HCT116 (cell line): ENCODE measurements around the gene PHPT1. TPM values are rescaled to one million over a fixed set of nuclear protein-coding genes. Genes with fewer than 3 reads are reported as not detected.

Experiments used
- ATAC-seq: fragments of 200-7000 bp; cut with Tn5 transposase; 2 replicates; pipeline ENCODE4 v1.9.1; 2020; ENCODE audit warnings: mild to moderate bottlenecking, moderate library complexity
- BruUV-seq: library from RNA; stranded (reverse); fragments of 400-500 nt; replicated peaks from 2 replicates; lab custom pipeline; 2021; lab: Mats Ljungman, UMichigan
- CTCF ChIA-PET: fragments of 300-600 bp; sonication (Branson Sonifier 250); formaldehyde crosslinking; loops from one replicate; lab custom pipeline; 2021; ENCODE audit warnings: antibody characterized with exemption; lab: Charles Lee
- POLR2A ChIA-PET: fragments of 300-600, 350-600 bp; sonication (Branson Sonifier 250); formaldehyde crosslinking; loops from one replicate; lab custom pipeline; 2021; ENCODE audit warnings: antibody characterized with exemption; lab: Charles Lee
- RAD21 ChIA-PET, 2 experiments: fragments of 300-600 bp; sonication (Branson Sonifier 250); formaldehyde crosslinking; loops; one replicate each; lab custom pipeline; 2023; ENCODE audit warnings: low total read pairs in 2 of 2; ENCODE audit not compliant: uncharacterized antibody in 2 of 2, unreplicated experiment in 2 of 2, low non-redundant PET in 1 of 2; lab: Charles Lee
- DNase-seq: peaks from one replicate; pipeline ENCODE4 v3.0.0-alpha.2; 2010; ENCODE audit warnings: low read depth, low spot score
- H2AFZ ChIP-seq: fragments of 200-600 bp; shearing (Covaris generic), sonication (generic); 2 replicates; pipeline ENCODE4 v1.6.1; 2017; ENCODE audit warnings: low read depth, mixed run types, mixed read lengths, antibody characterized with exemption, low read length; ENCODE audit not compliant: poor library complexity, severe bottlenecking
- H3K27ac ChIP-seq: 2 replicates; pipeline ENCODE4 v1.5.1; 2012; ENCODE audit warnings: low read depth, low read length
- H3K27me3 ChIP-seq: fragments of 200-600 bp; sonication (generic); 2 replicates; pipeline ENCODE4 v1.6.1; 2016; ENCODE audit warnings: mixed run types, low read length, mixed read lengths; ENCODE audit not compliant: insufficient read depth
- H3K36me3 ChIP-seq, 2 experiments: fragments of 200-500 bp in 1 of 2; fragments of 200-600 bp in 1 of 2; sonication (Bioruptor generic) in 1 of 2; sonication (generic) in 1 of 2; 2 replicates each; pipeline versions ENCODE4 v1.5.1 to v1.6.1; 2014 to 2016; ENCODE audit warnings: low read length in 2 of 2, inconsistent platforms in 1 of 2, mixed read lengths in 1 of 2, mixed run types in 1 of 2; ENCODE audit not compliant: insufficient read depth in 2 of 2, control insufficient read depth in 1 of 2
- H3K4me1 ChIP-seq, 2 experiments: fragments of 200-600 bp in 1 of 2; sonication (generic) in 1 of 2; 2 replicates each; pipeline versions ENCODE4 v1.5.1 to v1.6.1; 2012 to 2017; ENCODE audit warnings: low read length in 2 of 2, inconsistent platforms in 1 of 2, mild to moderate bottlenecking in 1 of 2, mixed read lengths in 1 of 2, mixed run types in 1 of 2, moderate library complexity in 1 of 2; ENCODE audit not compliant: insufficient read depth in 2 of 2, control insufficient read depth in 1 of 2
- H3K4me2 ChIP-seq: fragments of 200-600 bp; sonication (generic); 2 replicates; pipeline ENCODE4 v1.6.1; 2017; ENCODE audit warnings: mixed run types, low read length, mixed read lengths
- H3K4me3 ChIP-seq, 2 experiments: fragments of 200-600 bp in 1 of 2; sonication (generic) in 1 of 2; replicated peaks in 1 of 2; 2 replicates each; pipeline ENCODE4 v1.5.1; 2011 to 2016; ENCODE audit warnings: low read length in 2 of 2, control low read depth in 1 of 2, low read depth in 1 of 2, mild to moderate bottlenecking in 1 of 2, mixed read lengths in 1 of 2, mixed run types in 1 of 2
- H3K79me2 ChIP-seq: fragments of 200-600 bp; sonication (generic); 2 replicates; pipeline ENCODE4 v1.6.1; 2017; ENCODE audit warnings: mild to moderate bottlenecking, mixed run types, low read length, moderate library complexity, mixed read lengths; ENCODE audit not compliant: insufficient read depth
- H3K9ac ChIP-seq: fragments of 200-600 bp; sonication (generic); 2 replicates; pipeline ENCODE4 v1.6.1; 2016; ENCODE audit warnings: low read length, mixed read lengths
- H3K9me2 ChIP-seq: fragments of 200-600 bp; sonication (generic), shearing (Covaris generic); 2 replicates; pipeline ENCODE4 v1.6.1; 2017; ENCODE audit warnings: mixed run types, mild to moderate bottlenecking, moderate library complexity; ENCODE audit not compliant: insufficient read depth
- H3K9me3 ChIP-seq, 2 experiments: fragments of 200-500 bp in 1 of 2; fragments of 200-600 bp in 1 of 2; sonication (Bioruptor generic) in 1 of 2; sonication (generic) in 1 of 2; 2 replicates each; pipeline ENCODE4 v1.6.1; 2014 to 2017; ENCODE audit warnings: low read length in 2 of 2, mixed read lengths in 2 of 2, inconsistent platforms in 1 of 2, low read depth in 1 of 2, mild to moderate bottlenecking in 1 of 2, mixed run types in 1 of 2, moderate library complexity in 1 of 2; ENCODE audit not compliant: control insufficient read depth in 1 of 2, insufficient read depth in 1 of 2
- H4K20me1 ChIP-seq: fragments of 200-600 bp; sonication (generic), shearing (Covaris generic); 2 replicates; pipeline ENCODE4 v1.6.1; 2017; ENCODE audit warnings: mixed run types, mild to moderate bottlenecking, moderate library complexity; ENCODE audit not compliant: insufficient read depth
- EZH2 ChIP-seq: fragments of 200-600 bp; sonication (generic); IDR thresholded peaks from 2 replicates; pipeline ENCODE4 v1.6.1; 2017; ENCODE audit warnings: antibody characterized with exemption, mixed run types
- JUND ChIP-seq: IDR thresholded peaks from 2 replicates; pipeline ENCODE4 v1.6.1; 2012
- YY1 ChIP-seq: IDR thresholded peaks from 2 replicates; pipeline ENCODE4 v1.6.1; 2011; ENCODE audit warnings: low read length, low read depth, moderate library complexity, mild to moderate bottlenecking; ENCODE audit not compliant: insufficient replicate concordance; ENCODE audit errors: extremely low read depth
- intact Hi-C: fragments of 100-400 bp; cut with micrococcal nuclease; formaldehyde crosslinking; loops from 2 replicates; pipeline ENCODE4 v1.10.0; 2022
- total RNA-seq: library from RNA; stranded (reverse); gene quantifications from one replicate; pipeline ENCODE4 v1.2.1, GENCODE V29; 2021; ENCODE audit not compliant: unreplicated experiment
- TF ChIP-seq, protein P1 (sequence below): IDR thresholded peaks from 2 replicates; pipeline ENCODE4 v1.6.1; 2012; ENCODE audit warnings: low read depth
- TF ChIP-seq, protein P2 (sequence below): IDR thresholded peaks from 2 replicates; pipeline ENCODE4 v1.6.1; 2012
- TF ChIP-seq, protein P3 (sequence below): IDR thresholded peaks from 2 replicates; pipeline ENCODE4 v1.6.1; 2011; ENCODE audit warnings: mild to moderate bottlenecking, low read length, moderate library complexity; ENCODE audit not compliant: insufficient replicate concordance; ENCODE audit errors: extremely low read depth

Gene PHPT1
- total RNA-seq, 1 experiment from 2014 or later, result 148 TPM

DNA sequence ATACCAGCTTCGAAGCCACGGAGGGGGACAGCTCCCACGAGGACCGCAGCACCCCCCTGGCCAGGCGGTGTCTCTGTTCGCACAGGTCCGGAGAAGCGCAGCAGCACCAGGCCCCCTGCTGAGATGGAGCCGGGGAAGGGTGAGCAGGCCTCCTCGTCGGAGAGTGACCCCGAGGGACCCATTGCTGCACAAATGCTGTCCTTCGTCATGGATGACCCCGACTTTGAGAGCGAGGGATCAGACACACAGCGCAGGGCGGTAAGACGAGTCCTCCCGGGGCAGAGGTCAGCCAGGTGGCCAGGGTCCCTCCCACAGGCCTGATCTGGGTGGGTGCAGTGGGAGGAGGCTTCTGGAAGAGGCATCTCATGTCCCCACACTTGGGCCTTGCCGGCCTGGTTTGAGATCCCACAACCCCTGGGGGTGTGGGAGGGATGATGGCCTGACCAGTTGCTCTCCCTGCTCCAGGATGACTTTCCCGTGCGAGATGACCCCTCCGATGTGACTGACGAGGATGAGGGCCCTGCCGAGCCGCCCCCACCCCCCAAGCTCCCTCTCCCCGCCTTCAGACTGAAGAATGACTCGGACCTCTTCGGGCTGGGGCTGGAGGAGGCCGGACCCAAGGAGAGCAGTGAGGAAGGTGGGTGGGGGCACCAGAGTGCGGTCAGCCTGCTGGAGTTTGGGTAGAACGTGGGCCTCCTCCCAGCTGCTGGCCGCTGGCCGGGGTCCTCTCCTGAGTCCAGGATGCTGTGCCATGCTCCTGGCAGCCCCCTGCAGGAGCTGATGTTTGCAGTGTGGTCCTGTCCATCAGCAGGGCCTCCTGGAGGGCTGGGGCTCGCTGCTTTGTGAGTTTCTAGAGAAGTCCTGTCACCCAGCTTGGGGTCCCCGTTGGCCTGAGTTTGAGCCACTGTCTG lies 9.7 kb upstream of the PHPT1 start (continued):
- TF ChIP-seq, protein P1, sequence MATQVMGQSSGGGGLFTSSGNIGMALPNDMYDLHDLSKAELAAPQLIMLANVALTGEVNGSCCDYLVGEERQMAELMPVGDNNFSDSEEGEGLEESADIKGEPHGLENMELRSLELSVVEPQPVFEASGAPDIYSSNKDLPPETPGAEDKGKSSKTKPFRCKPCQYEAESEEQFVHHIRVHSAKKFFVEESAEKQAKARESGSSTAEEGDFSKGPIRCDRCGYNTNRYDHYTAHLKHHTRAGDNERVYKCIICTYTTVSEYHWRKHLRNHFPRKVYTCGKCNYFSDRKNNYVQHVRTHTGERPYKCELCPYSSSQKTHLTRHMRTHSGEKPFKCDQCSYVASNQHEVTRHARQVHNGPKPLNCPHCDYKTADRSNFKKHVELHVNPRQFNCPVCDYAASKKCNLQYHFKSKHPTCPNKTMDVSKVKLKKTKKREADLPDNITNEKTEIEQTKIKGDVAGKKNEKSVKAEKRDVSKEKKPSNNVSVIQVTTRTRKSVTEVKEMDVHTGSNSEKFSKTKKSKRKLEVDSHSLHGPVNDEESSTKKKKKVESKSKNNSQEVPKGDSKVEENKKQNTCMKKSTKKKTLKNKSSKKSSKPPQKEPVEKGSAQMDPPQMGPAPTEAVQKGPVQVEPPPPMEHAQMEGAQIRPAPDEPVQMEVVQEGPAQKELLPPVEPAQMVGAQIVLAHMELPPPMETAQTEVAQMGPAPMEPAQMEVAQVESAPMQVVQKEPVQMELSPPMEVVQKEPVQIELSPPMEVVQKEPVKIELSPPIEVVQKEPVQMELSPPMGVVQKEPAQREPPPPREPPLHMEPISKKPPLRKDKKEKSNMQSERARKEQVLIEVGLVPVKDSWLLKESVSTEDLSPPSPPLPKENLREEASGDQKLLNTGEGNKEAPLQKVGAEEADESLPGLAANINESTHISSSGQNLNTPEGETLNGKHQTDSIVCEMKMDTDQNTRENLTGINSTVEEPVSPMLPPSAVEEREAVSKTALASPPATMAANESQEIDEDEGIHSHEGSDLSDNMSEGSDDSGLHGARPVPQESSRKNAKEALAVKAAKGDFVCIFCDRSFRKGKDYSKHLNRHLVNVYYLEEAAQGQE, result no peak

DNA sequence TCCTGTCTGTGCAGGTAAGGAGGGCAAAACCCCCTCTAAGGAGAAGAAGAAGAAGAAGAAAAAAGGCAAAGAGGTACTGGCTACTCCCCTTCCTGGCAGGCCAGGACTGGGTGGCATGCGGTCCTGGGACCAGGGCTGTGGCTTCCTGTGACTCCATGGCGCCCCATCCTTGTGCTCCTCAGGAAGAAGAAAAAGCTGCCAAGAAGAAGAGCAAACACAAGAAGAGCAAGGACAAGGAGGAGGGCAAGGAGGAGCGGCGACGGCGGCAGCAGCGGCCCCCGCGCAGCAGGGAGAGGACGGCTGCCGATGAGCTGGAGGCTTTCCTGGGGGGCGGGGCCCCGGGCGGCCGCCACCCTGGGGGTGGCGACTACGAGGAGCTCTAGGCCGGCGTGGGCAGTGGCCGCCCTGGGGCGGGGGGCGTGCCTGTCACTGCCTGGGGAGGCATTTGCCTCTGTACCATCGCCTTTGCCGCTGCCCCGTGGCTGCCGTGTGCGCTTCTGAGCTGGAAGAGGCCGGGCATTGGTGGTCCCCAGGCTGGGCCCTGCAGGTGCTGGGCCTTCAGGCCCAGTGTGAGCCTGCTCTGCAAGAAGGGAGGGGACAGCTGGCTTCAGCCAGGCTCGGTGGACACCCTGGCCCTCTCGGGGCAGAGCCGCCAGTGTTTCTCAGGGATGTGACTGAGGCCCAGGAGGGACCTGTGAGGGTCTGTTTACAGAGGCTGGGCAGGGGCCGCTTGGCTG lies 8.9 kb upstream of the PHPT1 start:
- TSS peak; percentile 53 for BruUV-seq
- DNase-seq (no peak), ATAC-seq (no peak)
- Histone ChIP-seq H3K27ac (peak overlapping the region; percentile 70), H4K20me1 (no peaks in the 10 kb centered on the region), H3K36me3 (no peaks in the 10 kb centered on the region), H2AFZ (no peak overlapping the region), H3K4me3 (no peak overlapping the region), H3K4me1 (peaks cover 29 to 39% of the 10 kb centered on the region in 2 experiments), H3K9me2 (no peaks in the 10 kb centered on the region), H3K4me2 (no peak overlapping the region), H3K9ac (no peak overlapping the region), H3K79me2 (no peaks in the 10 kb centered on the region), H3K27me3 (no peaks in the 10 kb centered on the region), H3K9me3 (no peaks in the 10 kb centered on the region)
- RAD21 ChIA-PET, result no interaction called here
- POLR2A ChIA-PET, result no interaction called here
- intact Hi-C loops, result loop anchor here (5.0 to 10.0 kb wide), 2 partner anchors 104 to 197 kb away; partner anchors contain the start of genes C8G and FBXW5
- CTCF ChIA-PET, result interaction anchor here (0.5 to 1.0 kb wide), 2 partner anchors 62 to 151 kb away, joined by 3 to 4 read pairs; no protein-coding TSS in a partner anchor
- TF ChIP-seq EZH2 (no peak), YY1 (no peak), JUND (no peak)
- TF ChIP-seq, protein P2, sequence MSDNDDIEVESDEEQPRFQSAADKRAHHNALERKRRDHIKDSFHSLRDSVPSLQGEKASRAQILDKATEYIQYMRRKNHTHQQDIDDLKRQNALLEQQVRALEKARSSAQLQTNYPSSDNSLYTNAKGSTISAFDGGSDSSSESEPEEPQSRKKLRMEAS, result no peak
- TF ChIP-seq, protein P3, sequence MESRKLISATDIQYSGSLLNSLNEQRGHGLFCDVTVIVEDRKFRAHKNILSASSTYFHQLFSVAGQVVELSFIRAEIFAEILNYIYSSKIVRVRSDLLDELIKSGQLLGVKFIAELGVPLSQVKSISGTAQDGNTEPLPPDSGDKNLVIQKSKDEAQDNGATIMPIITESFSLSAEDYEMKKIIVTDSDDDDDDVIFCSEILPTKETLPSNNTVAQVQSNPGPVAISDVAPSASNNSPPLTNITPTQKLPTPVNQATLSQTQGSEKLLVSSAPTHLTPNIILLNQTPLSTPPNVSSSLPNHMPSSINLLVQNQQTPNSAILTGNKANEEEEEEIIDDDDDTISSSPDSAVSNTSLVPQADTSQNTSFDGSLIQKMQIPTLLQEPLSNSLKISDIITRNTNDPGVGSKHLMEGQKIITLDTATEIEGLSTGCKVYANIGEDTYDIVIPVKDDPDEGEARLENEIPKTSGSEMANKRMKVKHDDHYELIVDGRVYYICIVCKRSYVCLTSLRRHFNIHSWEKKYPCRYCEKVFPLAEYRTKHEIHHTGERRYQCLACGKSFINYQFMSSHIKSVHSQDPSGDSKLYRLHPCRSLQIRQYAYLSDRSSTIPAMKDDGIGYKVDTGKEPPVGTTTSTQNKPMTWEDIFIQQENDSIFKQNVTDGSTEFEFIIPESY, result no peak
